ENCODE results near the gene OBSL1. TPM values are rescaled to one million over a fixed set of nuclear protein-coding genes. Genes with fewer than 3 reads are reported as not detected.

Gene OBSL1
- total and polyA plus RNA-seq, 2 donors (not counting 1 experiment from before 2014, with no cell fraction given): not detected

GRCh38 chr2:219542931-219543595, 28.3 kb downstream of the OBSL1 start:
- TF ChIP-seq CTCF (IDR thresholded peaks at IDR 0.05) (peak; percentile 13), EZH2 (IDR thresholded peaks at IDR 0.05; ENCODE audit: borderline replicate concordance, insufficient read depth, low read depth, low read length, poor library complexity, severe bottlenecking) (no peak)

More at GRCh38 chr2:219542931-219543595, 28.3 kb downstream of the OBSL1 start:
- ChIA-PET POLR2A (interaction anchor here (1.0 to 1.3 kb wide), 2 partner anchors 10 to 288 kb away, joined by 4 read pairs; no protein-coding TSS in a partner anchor), CTCF (interaction anchor here (1.0 to 3.5 kb wide), 9 partner anchors 9 to 146 kb away, joined by 3 to 29 read pairs (median 5); no protein-coding TSS in a partner anchor)
- Histone ChIP-seq H2AFZ (ENCODE audit: insufficient read depth, low read depth, low read length, poor library complexity, severe bottlenecking) (peak overlapping the region; percentile 86), H4K20me1 (ENCODE audit: control insufficient read depth, insufficient read depth, low read length, poor library complexity, severe bottlenecking) (no peaks in the 10 kb centered on the region), H3K9ac (ENCODE audit: low read length) (peak overlapping the region; percentile 70), H3K79me2 (ENCODE audit: control insufficient read depth, insufficient read depth, low read length) (no peaks in the 10 kb centered on the region), H3K27ac (ENCODE audit: low read length in 2 of 2) (peak overlapping the region in 1 of 2 donors; percentile 35), H3K36me3 (replicated peaks in 1 of 2; ENCODE audit: control extremely low read depth in 1 of 2, control insufficient read depth in 1 of 2, extremely low read depth in 1 of 2, insufficient read depth in 2 of 2, low read length in 1 of 2) (no peaks in the 10 kb centered on the region), H3K4me1 (ENCODE audit: control insufficient read depth in 2 of 2, insufficient read depth in 2 of 2, low read length in 2 of 2) (peaks cover 29 to 31% of the 10 kb centered on the region in 2 donors), H3K9me3 (ENCODE audit: control extremely low read depth in 1 of 3, control insufficient read depth in 2 of 3, insufficient read depth in 1 of 3, low read length in 2 of 3) (peaks cover 0 to 26% (median 0%) of the 10 kb centered on the region in 3 donors), H3K27me3 (replicated peaks in 1 of 4; ENCODE audit: control extremely low read depth in 1 of 4, control insufficient read depth in 3 of 4, insufficient read depth in 4 of 4, low read length in 3 of 4) (peaks cover 0 to 86% (median 21%) of the 10 kb centered on the region in 4 experiments), H3K4me2 (replicated peaks; ENCODE audit: low read depth, low read length, poor library complexity, severe bottlenecking) (peak overlapping the region; percentile 98), H3K4me3 (ENCODE audit: control extremely low read depth in 1 of 5, extremely low read depth in 1 of 5, insufficient read depth in 1 of 5, low read depth in 2 of 5, low read length in 4 of 5) (peak overlapping the region in 4 of 5 experiments; percentile 63 to 78 (median 67))
- H3K27me3 Mint-ChIP-seq: peaks cover 36% of the 10 kb centered on the region
- peak; percentile 45 for DNase-seq
- H3K9me3 Mint-ChIP-seq (ENCODE audit: insufficient read depth): no peaks in the 10 kb centered on the region
- ATAC-seq (ENCODE audit: low read depth): peak; percentile 28
- H3K27ac Mint-ChIP-seq: peak overlapping the region; percentile 32
- under 1% methylated on average over 66 of the region's 66 CpGs for WGBS (ENCODE audit: insufficient coverage)
- peaks cover 24% of the 10 kb centered on the region for H3K4me1 Mint-ChIP-seq
- intact Hi-C loops (cut with micrococcal nuclease): loop anchor here (1.0 to 2.0 kb wide), 4 partner anchors 45 to 382 kb away; partner anchors contain the start of genes GMPPA and NHEJ1
- H3K4me3 Mint-ChIP-seq: peak overlapping the region; percentile 80
